ENCODE measurements around the gene AAK1. TPM values are rescaled to one million over a fixed set of nuclear protein-coding genes. Genes with fewer than 3 reads are reported as not detected.

Gene AAK1
- total RNA-seq, 2 donors from 2014 or later = 44.6 to 60.0 TPM

- H3K9me3 ChIP-seq = no peaks in the 10 kb centered on the region
- intact Hi-C loops (cut with DNase I) = no loop called here
- WGBS, 2 donors = 92 to 94% methylated on average over 7 of the region's 7 CpGs
- peaks cover 10 to 27% of the 10 kb centered on the region in 2 donors for H3K36me3 ChIP-seq (replicated peaks in 1 of 2; ENCODE audit: insufficient read depth in 1 of 2, low read depth in 2 of 2)
- DNase-seq = no peak
- H3K27me3 ChIP-seq = no peaks in the 10 kb centered on the region
- TF ChIP-seq CTCF (IDR thresholded peaks at IDR 0.05) = no peak
- no peak for TF ChIP-seq POLR2A (IDR thresholded peaks at IDR 0.05)
- H3K4me3 ChIP-seq = no peak overlapping the region
- no peak for ATAC-seq
- H3K27ac ChIP-seq = no peak overlapping the region
- H3K4me1 ChIP-seq = no peaks in the 10 kb centered on the region
Observed at GRCh38 chr2:69509750-69510140, 133.8 kb downstream of the AAK1 start.

- peak in 2 of 4 donors; percentile 41 to 42 for DNase-seq
- H3K27ac ChIP-seq = no peak overlapping the region
- no peak for TF ChIP-seq CTCF (IDR thresholded peaks at IDR 0.05)
- TF ChIP-seq POLR2A (IDR thresholded peaks at IDR 0.05) = no peak
- H3K4me1 ChIP-seq = no peaks in the 10 kb centered on the region
- ATAC-seq = no peak
- 77 to 81% methylated on average over 7 of the region's 7 CpGs for WGBS, 2 donors
- no peak overlapping the region for H3K4me3 ChIP-seq
- no peaks in the 10 kb centered on the region for H3K9me3 ChIP-seq
- H3K36me3 ChIP-seq (replicated peaks in 1 of 2; ENCODE audit: insufficient read depth in 1 of 2, low read depth in 2 of 2) = peaks cover 10 to 29% of the 10 kb centered on the region in 2 donors
- intact Hi-C loops (cut with DNase I) = no loop called here
- H3K27me3 ChIP-seq = no peaks in the 10 kb centered on the region
Observed at GRCh38 chr2:69509011-69509749, 134.4 kb downstream of the AAK1 start.

- Histone ChIP-seq H3K4me3 (no peak overlapping the region), H3K4me1 (no peaks in the 10 kb centered on the region), H3K27me3 (no peaks in the 10 kb centered on the region), H3K9me3 (no peaks in the 10 kb centered on the region), H3K36me3 (replicated peaks in 1 of 2; ENCODE audit: insufficient read depth in 1 of 2, low read depth in 2 of 2) (peaks cover 16 to 22% of the 10 kb centered on the region in 2 donors), H3K27ac (no peak overlapping the region)
- WGBS, 2 donors = 83 to 92% methylated on average over 6 of the region's 6 CpGs
- TF ChIP-seq CTCF (IDR thresholded peaks at IDR 0.05) (no peak), POLR2A (IDR thresholded peaks at IDR 0.05) (no peak)
- DNase-seq (peak in 1 of 4 donors; percentile 8), ATAC-seq (no peak)
- intact Hi-C loops (cut with DNase I) = no loop called here
Observed at GRCh38 chr2:69505710-69506109, 137.8 kb downstream of the AAK1 start.

- Histone ChIP-seq H3K4me1 (no peaks in the 10 kb centered on the region), H3K36me3 (replicated peaks in 1 of 2; ENCODE audit: insufficient read depth in 1 of 2, low read depth in 2 of 2) (peaks cover 6 to 12% of the 10 kb centered on the region in 2 donors), H3K27ac (no peak overlapping the region), H3K9me3 (no peaks in the 10 kb centered on the region), H3K4me3 (no peak overlapping the region), H3K27me3 (no peaks in the 10 kb centered on the region)
- 90 to 97% methylated on average over 3 of the region's 3 CpGs for WGBS, 2 donors
- ATAC-seq (no peak), DNase-seq (no peak)
- TF ChIP-seq CTCF (IDR thresholded peaks at IDR 0.05) (no peak), POLR2A (IDR thresholded peaks at IDR 0.05) (no peak)
- intact Hi-C loops (cut with DNase I) = no loop called here
Observed at GRCh38 chr2:69501301-69501700, 142.2 kb downstream of the AAK1 start.

GRCh38 chr2:69499966-69500365 is 143.6 kb downstream of the AAK1 start:
- Histone ChIP-seq H3K36me3 (replicated peaks in 1 of 2; ENCODE audit: insufficient read depth in 1 of 2, low read depth in 2 of 2) (peaks cover 6 to 10% of the 10 kb centered on the region in 2 donors), H3K4me1 (no peaks in the 10 kb centered on the region), H3K27me3 (no peaks in the 10 kb centered on the region), H3K9me3 (no peaks in the 10 kb centered on the region), H3K27ac (no peak overlapping the region), H3K4me3 (no peak overlapping the region)
- DNase-seq (no peak), ATAC-seq (no peak)
- TF ChIP-seq POLR2A (IDR thresholded peaks at IDR 0.05) (no peak), CTCF (IDR thresholded peaks at IDR 0.05) (no peak)
- intact Hi-C loops (cut with DNase I) = no loop called here
- 60 to 69% methylated on average over 3 of the region's 3 CpGs for WGBS, 2 donors

Data from body of pancreas (tissue), 4 donors.